T-helper 1 cell (primary cell): ENCODE measurements around the gene DGKE.

Experiments used
- DNase-seq, 5 donors: peaks; one replicate each; pipeline ENCODE4 v3.0.0-alpha.2; 2012 to 2020

DGKE gene

DNA sequence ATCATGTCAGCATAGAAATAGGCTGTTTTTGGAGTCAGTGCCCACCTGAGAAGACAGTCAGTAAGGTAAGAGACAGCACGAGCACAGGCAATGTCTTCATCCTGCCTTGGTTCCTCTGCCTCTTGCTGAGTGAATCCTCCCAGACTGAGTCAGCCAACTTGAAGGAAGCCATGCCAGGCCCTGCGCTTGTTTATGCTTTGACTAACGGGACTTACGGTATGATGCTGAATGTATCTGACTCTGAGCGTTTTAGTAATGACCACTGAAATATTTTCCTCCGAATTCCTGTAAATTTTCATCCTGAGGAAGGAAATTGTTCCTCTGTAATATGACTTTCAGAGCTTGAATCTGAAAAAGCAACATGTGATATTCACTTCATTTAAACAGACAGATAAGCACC is 18.2 kb upstream of the DGKE start:
- DNase-seq, result no peak

DNA sequence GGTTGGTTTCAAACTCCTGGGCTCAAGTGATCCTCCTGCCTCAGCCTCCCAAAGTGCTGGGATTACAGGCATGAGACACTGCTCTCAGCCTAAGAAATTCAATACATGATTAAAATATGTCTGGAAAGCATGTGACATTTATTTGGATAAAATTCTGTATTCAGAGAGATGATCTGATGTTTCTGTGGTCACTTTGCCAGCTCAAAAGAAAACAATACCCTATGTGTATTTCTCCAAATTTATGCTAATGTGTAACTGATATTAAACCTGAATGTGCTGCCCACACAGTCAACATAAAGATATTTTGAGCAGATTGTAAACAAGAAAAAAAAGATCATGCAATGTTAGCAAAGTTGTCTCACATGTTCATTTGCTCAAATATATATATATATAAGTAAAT is 16.9 kb upstream of the DGKE start:
- no peak for DNase-seq

GRCh38 chr17:56819030-56819429 is 14.9 kb upstream of the DGKE start:
- DNase-seq, result no peak

GRCh38 chr17:56819431-56820145 is 14.4 kb upstream of the DGKE start:
- peak in 4 of 5 donors; percentile 29 to 73 (median 60) for DNase-seq

GRCh38 chr17:56820207-56820606 is 13.7 kb upstream of the DGKE start:
- no peak for DNase-seq

DNA sequence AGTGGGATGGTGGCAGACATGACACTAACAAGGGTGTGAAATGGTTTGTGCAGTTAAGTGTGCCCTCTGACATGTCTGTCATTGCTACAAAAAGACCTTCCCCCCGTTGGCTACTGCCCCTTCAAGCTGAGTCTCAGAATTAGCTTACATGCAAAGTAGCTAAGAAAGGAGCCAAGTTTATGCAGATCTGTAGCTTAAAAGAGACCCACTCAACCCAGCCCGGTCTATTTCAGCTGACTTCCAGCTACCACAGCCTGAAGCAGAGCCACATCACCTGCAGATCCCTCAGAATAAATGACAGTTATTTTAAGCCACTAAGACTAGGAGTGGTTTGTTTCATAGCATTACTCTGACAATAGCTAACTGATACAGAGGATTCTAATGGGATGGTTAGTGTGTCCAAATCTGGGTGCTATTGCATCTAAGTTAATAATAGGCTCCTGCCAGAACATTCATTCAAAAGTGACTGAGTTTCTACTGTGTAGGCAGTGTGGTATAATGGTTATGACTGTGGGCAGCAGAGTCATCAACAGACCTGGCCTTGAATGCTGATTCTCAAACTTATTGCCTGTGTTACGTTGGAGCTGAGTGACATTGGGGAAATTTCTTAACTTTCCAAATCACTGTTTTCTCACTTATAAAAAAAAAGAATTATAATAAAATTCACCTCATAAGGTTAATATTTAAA is 12.0 kb upstream of the DGKE start:
- DNase-seq, result no peak

DNA sequence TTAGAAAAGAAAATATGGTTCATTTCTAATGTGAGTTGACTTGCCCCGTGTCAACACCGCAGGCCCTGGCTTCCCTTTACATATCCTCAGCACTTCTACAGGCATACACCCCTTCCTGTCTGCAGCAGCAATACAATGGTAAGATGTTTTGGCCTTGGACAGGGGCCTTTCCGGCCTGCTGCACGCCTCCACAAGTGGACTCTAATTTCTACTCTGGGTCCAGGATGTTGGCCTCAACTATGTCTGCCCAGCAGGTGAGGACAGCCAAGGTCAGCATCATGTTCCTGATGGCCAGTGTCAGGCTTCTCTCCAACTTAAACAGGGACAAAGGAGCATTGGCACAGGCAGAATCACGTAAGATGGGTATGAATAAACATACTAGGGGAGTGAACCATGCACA is 11.2 kb upstream of the DGKE start:
- DNase-seq, result no peak

- no peak for DNase-seq
Measured at GRCh38 chr17:56823848-56824247, 10.1 kb upstream of the DGKE start.

GRCh38 chr17:56824503-56824902 is 9.4 kb upstream of the DGKE start:
- no peak for DNase-seq

DNA sequence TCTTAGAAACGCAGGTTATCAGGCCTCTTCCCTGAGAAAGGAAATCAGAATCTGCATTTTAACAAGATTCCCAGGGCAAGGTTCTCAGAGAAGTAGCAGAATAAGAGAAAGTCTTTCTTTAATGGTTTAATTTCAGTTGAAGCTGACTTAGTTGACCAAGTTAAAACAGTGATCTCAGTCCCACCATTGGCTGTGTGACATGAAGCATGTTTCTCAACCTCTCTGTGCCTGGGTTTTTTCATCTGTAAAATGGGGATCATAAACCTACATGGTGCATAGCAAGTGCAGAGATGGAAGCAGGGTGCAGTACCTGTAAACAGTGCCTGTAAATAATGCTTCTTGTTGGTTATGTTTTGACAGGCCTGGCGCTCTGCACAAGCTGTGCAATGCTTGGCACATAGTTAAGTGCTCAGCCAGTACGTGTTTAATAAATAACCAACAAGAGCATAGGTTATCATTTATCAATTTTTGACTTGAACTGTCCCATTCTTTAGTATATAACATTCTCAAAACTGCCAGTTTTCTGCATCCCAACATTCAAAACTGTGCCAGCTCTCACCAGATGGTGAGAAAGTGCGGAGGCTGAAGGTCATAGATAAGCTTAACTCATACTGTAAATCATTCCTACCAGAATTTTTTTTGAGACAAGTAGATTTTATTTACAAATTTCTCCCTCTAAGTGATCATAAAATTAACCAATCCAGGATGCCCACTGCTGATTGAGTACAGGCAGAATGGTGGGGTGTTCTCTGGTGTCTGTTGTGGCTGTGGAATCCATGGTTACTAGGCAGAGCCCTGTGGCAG is 7.1 kb upstream of the DGKE start:
- no peak for DNase-seq

- no peak for DNase-seq
Measured at GRCh38 chr17:56830726-56831368, 3.1 kb upstream of the DGKE start.

DNA sequence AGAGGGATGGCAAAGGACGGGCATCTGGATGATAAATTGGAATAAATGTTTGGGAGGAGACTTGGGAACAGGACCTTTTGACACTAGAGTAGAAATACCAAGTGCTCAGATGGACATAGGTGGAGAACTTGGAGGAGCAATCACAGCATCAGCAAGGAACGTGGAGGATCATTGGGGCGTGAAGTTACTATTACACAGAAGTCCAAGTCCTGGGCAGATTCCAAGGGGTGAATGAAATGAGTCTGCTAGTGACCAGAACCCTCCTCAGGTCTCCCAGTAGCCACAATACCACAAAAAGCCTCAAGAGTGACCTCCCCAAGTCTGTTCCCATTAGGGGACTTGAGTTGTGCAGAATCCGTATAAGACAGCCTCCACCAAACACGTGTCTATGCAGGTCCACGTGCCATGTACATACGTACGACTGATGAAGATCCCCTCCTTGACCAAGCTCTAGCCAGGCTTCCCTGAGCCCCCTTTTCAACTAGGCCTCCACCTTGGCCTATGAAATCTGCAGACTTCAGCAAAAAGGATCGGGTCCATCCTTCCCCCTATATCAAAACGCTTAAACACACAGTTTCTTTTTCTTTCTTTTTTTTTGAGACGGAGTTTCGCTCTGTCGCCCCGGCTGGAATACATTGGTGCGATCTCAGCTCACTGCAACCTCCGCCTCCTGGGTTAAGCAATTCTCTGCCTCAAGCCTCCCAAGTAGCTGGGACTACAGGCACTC is 2.4 kb upstream of the DGKE start:
- DNase-seq, result no peak

GRCh38 chr17:56832446-56832845 is 1.5 kb upstream of the DGKE start:
- DNase-seq, result no peak

GRCh38 chr17:56833057-56833808 is 718 bp upstream of the DGKE start:
- peak; percentile 48 to 84 (median 61) for DNase-seq

DNA sequence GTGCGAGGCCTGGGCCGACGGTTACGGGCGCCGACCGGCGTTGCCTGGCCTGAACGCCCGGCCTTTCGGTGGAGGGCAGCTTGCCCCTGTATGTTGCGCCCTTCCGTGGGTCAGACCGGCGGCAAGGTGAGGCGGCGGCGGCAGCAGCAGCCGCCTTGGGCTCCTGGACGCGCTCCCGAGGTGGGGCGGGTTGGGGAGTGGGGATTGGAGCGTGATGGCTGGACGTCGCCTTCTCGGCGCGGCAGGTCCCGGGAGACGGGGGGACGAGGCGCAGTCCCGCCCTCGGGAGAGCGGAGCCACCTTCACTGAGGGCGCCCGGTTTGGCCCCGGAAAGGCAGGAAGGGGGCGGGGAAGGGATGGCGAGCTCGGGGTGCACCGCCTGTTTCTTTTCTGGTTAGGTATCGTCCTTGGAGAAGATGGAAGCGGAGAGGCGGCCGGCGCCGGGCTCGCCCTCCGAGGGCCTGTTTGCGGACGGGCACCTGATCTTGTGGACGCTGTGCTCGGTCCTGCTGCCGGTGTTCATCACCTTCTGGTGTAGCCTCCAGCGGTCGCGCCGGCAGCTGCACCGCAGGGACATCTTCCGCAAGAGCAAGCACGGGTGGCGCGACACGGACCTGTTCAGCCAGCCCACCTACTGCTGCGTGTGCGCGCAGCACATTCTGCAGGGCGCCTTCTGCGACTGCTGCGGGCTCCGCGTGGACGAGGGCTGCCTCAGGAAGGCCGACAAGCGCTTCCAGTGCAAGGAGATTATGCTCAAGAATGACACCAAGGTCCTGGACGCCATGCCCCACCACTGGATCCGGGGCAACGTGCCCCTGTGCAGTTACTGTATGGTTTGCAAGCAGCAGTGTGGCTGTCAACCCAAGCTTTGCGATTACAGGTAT is 671 bp downstream of the DGKE start:
- peak; percentile 41 to 84 (median 64) for DNase-seq

DNA sequence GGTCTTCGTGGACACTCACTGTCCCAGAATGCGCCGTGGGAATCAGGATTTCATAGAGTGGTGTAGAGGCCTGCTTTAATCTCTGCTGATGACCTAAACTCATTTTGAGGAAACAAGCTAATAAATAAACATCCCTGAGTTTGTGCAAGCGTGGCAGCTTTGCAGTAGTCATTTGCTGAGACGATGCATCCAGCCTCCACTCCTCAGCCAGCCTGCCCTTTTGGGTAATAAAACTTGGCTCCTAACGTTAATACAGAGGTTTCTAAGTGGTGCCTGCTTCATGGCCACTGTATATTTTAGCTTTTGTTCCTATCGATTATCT is 1.3 kb downstream of the DGKE start:
- no peak for DNase-seq

GRCh38 chr17:56838687-56839086 is 4.7 kb downstream of the DGKE start:
- DNase-seq, result no peak

GRCh38 chr17:56842577-56842976 is 8.6 kb downstream of the DGKE start:
- no peak for DNase-seq

GRCh38 chr17:56845934-56846333 is 12.0 kb downstream of the DGKE start:
- DNase-seq, result no peak

DNA sequence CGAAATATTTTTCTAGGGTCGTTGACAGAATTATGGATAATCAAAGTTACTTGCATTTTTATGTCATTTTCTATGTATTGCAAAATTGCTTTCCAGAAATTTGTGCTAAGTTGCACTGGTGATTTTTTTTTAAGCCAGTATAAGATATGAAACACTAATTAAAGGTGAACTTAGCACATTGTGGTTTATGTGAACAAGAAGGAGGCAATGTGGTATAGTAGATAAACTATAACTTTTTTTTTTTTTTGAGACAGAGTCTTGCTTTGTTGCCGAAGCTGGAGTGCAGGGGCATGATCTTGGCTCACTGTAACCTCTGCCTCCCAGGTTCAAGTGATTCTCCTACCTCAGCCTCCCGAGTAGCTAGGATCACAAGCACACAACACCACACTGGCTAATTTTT is 13.2 kb downstream of the DGKE start:
- DNase-seq, result no peak

DNA sequence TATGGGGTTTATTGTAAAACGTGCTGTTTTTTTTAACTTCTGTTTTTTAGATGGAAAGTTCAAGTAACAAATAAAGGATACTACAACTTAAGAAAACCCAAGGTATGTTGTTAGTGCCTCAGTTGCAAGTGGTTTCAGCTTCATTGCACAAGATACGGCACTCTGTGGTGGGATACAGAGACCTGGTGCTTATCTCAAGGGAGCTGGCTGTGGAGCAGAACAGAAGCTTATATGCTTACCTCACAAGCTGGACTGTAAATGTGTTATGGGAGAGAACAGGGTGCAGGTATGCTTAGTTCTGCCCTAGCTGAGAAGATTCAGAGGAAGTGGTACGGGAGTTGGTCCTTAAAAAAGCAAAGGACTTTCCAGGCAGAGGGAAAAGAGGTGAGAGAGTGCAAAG is 15.2 kb downstream of the DGKE start:
- no peak for DNase-seq
